GM19455 (cell line): Measurements from ENCODE around the gene OMA1.
"Not testable (repeated sequence)": the region's sequence is repeated elsewhere in the genome, so short reads cannot be mapped to it uniquely, and the experiment has no call there.

Experiments used
- ATAC-seq: cut with Tn5 transposase; IDR thresholded peaks from one replicate; pipeline ENCODE4 v1.9.1; 2021; ENCODE audit not compliant: unreplicated experiment

Gene OMA1

GRCh38 chr1:58528518-58528917 lies 18.0 kb downstream of the OMA1 start:
- ATAC-seq: no peak

DNA sequence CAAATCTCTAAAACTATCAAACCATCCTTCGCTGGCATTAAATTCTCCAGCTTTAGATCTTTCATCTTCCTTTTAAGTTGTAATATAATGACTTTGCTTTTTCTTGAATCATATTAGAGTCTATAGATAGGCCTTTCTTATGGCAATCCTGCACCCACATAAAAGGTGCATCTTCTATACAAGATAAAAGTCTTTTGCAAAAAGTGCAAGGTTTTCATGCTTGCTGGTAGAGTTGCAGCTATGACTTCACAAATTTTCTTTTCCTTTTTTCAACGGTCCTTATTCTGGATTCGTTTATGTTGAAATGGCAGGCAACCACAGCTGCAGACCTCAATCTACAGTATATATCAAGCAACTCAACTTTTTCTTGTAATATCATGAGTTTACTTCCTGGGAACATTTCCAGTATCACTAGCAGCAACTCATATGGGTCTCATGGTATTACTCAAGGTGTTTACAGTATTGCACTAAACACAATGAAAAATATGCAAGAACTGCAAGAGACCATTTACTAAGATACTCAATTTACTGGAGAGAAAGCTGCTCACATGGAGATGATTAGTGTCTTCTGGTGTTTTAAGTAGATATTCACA lies 22.1 kb downstream of the OMA1 start:
- no peak for ATAC-seq

DNA sequence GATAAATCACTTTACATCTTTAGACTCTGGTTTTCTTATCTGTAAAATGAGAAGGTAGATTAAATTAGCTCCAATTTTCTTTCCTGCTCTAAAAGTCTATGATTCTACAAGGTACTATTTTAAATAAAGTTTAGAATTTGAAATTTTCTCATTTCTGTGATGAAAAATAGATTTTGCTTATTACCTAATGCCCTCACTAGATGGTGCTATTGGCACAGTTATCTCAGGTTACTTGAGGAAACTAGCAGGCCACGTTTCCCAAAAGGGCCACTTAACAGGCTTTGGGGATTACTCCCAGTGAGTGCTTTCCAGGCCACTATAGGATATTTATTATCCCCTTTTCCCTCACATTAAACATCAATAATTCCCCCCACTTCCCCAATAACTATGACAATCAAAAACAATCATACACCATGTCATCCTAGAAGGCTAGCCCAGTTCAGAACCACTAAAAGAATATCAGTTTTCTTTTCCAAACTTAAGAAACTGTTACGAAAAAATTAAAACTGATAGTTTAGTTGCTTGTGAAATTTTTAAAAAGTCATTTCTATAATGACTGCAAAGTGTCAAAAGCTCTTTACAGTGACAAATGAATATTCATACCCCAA lies 30.6 kb downstream of the OMA1 start:
- ATAC-seq: no peak

DNA sequence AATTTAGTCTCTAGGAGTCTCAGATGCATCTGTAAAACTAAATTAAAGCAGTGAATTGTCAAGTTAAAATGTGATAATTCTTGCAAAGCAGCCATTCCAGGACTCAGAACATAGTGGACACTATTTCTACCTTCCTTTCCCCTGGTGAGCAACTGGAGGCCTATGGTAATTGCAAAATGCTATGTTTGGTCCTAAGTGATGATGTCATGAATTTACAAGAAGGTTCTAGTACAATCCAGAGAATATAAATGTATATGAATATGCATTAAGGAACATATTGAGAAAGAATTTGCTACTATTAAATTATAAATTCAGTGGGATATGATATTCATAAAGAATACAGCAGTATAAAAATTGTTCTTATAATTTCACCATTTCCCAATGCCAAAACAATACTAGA lies 32.6 kb downstream of the OMA1 start:
- ATAC-seq: no peak

DNA sequence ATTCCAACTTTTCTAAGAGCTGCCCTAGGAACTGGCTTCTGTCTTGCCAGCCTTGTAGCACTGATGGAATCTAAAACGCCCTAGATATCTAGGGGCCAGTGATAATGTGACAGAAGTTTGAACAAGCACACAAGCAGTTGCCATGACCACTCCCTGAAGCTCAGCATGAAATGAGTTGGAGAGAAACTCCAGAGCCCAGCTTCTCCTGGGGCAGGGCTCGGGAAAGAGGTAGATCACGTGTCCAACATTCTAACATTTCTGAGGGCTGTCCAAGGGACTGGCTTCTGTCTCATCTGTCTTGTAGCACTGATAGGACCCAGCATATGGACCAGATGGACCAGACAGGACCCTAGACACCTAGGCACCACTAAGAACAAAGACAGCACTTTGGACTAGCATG lies 37.9 kb downstream of the OMA1 start:
- no peak for ATAC-seq

DNA sequence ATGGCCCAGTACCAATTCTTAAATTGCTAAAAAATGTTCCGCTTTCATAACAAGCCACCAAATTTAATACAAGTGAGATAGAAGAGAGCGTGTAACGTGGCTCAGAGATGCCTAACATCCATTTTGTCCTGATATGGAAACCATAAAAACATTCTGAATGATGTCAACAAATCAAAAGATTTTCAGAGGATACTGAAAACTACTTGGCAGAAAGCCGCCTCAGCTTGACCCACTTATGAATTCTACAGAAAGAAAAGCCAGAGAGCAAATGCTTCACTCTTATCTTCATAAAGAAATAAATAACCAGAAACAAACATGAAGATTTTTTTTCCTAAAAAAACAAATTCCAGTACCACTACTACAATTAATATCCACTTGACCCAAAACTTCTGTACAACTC lies 41.2 kb downstream of the OMA1 start:
- ATAC-seq: no peak

- no peak for ATAC-seq
These were observed 44.0 kb downstream of the OMA1 start for GRCh38 chr1:58502519-58502918.

DNA sequence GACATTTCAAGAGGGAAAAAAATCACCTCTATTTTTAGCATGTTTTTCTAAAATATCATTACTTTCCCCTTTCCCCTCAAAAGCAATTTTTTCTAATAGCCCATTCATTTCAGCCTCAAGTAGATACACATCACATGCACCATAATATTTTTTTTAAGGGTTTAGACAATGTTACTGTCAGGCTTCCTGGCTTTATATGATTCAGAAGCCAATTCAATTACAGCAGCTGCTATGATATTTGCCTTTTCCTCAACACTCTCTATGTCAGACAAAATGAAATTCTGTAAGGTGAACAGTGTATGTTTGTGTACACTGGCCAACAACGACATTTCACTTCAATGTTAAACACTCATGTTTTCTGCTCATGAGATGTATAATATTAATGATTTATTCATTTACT lies 46.5 kb downstream of the OMA1 start:
- ATAC-seq: no peak

DNA sequence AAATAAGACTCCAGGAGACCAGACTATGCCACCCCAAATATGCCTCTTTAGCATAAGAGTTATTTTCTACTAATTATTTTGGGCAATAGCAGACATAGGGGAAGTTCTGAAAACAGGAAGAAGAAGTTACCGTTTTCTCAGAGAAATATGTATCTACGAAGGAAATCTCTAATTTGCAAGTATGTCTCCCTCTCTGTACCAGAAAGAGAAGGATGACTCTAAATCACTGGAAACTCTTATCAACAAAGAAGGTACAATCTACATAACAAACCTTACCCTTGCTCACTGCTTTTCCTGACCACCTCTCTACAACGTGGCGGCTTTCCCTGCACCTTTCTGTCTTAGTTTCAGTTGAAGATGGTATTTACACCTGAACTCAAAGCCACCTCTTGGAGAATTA lies 49.0 kb downstream of the OMA1 start:
- no peak for ATAC-seq

GRCh38 chr1:58496042-58496441 lies 50.5 kb downstream of the OMA1 start:
- ATAC-seq: no peak

DNA sequence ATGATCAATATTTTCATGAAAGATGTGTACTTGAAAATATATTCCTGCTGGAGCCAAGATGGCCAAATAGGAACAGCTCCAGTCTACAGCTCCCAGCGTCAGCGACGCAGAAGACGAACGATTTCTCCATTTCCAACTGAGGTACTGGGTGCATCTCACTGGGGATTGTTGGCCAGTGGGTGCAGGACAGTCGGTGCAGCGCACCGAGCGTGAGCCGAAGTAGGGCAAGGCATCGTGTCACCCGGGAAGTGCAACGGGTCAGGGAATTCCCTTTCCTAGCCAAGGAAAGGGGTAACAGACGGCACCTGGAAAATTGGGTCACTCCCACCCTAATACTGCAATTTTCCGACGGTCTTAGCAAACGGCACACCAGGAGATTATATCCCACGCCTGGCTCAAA lies 57.6 kb downstream of the OMA1 start:
- not testable (repeated sequence) for ATAC-seq

- ATAC-seq: no peak
These were observed 59.5 kb downstream of the OMA1 start for GRCh38 chr1:58487002-58487401.

DNA sequence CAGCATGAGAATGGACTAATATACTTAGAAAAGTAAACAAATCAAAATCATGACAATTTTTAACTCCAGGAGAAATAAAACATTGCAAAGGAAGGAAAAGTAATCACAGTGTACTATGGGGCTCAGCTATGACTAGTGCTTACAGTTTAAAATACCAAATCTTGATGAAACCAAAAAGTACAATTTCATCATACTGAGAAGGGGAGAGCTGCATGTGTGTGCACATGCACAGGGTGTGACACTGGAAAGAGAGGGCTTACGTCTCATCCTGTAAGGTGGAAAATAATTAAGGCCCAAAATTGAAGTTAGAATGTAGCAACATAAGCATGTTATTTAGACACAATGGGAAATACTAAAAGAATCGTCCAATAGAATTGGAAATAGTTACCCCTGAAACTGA lies 64.6 kb downstream of the OMA1 start:
- no peak for ATAC-seq

GRCh38 chr1:58480191-58480590 lies 66.3 kb downstream of the OMA1 start:
- no peak for ATAC-seq

DNA sequence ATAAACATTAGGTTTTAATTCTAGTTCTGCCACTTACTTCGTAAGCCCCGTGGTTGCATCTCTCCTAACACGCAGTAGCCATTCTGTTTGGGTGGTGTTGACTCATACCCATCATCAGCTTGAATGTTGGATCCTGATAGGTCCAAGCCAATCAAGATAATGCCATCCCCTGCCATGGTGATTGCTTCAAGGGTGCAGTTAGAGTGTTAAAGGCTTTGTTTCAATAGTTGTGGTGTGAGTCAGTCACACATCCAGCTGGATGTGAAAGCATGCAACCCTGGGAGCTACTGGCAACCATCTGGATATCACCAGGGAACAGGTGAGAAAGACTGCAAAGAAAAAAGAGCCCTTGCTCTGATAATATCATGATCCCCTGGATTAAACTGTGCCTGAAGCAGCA lies 69.1 kb downstream of the OMA1 start:
- no peak for ATAC-seq

- no peak for ATAC-seq
These were observed 70.3 kb downstream of the OMA1 start for GRCh38 chr1:58476179-58476578.

DNA sequence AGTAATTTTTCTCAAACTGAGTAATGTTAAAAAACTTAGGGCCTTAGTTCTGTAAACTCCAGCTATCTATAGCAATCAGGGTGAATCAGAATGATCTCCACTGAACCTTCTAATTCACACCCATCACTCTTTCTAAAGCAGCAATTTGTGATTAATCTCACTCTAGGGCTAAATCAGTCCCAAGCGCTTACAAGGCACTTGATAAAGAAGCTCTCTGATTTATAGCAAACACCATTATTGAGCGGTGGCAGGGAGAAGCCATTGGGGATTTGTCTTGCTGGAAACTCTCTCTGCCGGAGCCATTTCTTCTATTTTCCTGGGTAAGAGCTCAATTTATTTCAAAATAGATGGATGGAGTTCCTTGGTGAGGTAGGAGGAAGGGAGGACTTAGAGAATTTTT lies 77.0 kb downstream of the OMA1 start:
- no peak for ATAC-seq

- ATAC-seq: no peak
These were observed 77.5 kb downstream of the OMA1 start for GRCh38 chr1:58469016-58469415.

DNA sequence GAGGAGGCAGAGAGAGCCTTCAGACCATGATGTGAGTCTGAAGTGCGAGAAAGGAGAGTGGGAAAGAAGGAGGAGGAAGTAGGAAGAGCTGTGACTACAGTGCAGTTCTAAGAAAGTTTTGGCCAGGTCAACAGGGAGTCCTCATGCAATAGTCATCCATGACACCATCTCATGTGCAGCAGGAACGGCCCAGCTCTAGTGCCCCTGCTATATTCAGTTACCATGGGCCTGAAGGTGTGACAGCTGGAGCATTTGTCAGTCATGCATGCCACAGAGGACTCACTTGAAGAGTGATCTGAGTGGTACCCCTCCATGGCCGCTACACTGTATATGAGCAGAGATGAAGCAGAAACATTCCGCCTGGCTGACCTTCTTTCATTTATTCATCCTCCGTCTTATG lies 77.9 kb downstream of the OMA1 start:
- no peak for ATAC-seq

DNA sequence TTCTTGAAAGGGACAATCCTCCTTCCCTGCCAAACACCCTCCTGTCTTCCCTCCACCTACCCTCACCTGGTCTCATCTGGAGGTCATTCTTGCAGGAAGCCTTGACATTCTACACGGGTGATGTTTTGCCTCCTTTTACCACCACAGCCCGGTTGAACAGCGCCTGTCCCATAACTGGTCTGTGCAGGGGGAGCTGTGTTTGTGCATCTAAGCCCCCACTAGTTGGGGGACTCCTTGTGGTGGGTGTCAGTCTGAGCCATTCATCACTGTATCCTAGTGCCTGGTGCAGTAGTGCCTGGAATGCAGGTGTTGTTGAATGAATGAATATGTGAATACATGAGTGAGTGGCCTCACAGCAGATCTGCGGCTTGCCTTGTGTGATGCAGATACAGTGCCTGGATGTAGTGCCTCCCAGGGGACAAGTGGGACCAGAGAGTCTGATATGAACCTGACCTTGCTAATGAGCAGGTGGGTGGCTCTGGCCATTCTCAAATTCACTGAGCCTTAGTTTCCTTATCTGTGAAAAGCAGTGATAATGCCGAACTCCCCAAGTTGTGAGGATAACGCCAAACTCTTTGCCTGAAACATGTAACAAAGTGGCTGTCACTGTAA lies 79.8 kb downstream of the OMA1 start:
- ATAC-seq: no peak

- ATAC-seq: no peak
These were observed 80.5 kb downstream of the OMA1 start for GRCh38 chr1:58465825-58466629.

DNA sequence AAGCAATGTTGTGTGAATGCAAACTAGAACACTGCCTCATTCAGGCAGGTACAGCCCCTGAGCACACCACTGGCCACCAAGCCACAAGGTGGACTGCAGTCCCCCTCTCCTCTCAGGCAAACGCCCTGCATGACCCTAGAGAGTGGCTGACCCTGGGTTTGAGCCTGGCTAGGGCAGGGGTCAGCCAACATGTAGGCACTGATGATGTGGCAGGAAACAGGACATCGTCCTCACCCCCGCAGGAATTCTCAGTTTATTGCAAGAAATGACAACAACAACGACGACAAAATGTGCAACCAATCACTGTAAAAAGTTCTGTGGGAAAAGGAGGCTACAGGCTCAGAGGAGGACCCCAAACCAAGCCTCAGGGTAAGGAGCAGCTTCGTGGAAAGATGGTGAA lies 81.3 kb downstream of the OMA1 start:
- ATAC-seq: no peak
